Kidney tubule cell (primary cell): ENCODE data around the gene NOX4.
"Not testable (repeated sequence)": the region's sequence is repeated elsewhere in the genome, so short reads cannot be mapped to it uniquely, and the experiment has no call there.

Experiments
- DNase-seq: peaks from one replicate; pipeline ENCODE4 v3.0.0-alpha.2; 2018; ENCODE audit warnings: low spot score

The NOX4 gene

DNA sequence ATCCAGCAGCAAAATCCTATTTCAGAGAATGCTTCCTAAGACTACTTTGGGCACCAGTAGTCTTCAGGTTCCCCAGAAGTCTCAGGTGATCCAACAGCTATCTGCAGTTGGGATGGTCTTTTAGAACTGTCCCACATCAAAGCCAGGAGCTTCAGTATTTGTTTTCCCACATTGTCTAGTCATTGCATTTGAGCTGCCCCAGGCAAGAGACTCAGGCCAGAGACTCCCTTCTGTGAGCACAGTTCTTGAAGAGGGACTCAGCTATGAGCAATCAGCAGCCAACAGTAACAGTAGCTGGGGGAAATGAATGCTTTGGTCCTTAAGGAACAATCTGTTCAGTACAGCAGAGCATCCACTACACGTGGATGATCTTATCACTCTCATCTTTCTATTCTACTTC lies 188.1 kb downstream of the NOX4 start:
- not testable (repeated sequence) for DNase-seq

DNA sequence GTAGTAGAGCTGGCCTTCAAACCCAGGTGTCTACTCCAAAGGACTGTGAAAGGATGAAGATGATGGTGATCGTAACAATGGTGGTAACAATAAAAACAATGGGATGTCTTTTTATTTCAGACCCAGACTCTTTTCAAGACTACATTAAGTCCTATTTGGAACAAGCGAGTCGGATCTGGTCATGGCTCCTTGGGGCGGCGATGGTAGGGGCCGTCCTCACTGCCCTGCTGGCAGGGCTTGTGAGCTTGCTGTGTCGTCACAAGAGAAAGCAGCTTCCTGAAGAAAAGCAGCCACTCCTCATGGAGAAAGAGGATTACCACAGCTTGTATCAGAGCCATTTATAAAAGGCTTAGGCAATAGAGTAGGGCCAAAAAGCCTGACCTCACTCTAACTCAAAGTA lies 196.2 kb downstream of the NOX4 start:
- DNase-seq, result not testable (repeated sequence)

DNA sequence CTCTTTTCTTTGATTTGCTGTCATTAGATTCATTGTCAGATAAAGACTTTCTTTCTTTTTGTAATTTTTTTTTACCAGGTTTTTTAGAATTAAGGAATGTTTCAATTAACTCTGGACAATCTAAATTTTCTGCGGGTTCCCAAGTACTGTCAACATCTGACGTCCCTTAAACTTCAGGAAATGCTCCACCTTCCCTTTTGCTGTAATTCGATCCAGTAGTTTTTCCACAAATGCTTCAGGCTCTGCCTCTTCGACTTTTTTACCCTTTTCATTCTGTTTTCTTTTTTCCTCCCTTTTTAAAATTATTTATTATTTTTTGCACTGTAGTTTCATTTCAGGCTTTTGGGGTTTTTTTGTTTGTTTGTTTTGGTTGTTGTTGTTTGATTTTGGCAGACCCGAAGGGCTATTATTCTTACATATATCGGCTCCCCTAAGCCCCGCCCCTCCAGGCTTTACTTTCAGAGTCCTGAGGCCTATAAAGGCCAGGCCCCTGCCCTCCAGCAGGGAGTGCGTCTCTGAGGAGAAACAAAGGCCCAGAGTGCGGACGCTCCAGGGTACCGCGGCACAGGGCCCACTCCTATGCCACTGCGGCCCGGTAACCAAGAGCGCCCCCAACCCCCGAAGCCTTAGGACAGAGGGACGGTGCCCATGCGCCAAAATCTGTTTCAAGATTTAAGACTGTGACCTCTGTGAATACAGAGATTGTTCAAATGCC lies 197.1 kb downstream of the NOX4 start:
- no peak for DNase-seq

DNA sequence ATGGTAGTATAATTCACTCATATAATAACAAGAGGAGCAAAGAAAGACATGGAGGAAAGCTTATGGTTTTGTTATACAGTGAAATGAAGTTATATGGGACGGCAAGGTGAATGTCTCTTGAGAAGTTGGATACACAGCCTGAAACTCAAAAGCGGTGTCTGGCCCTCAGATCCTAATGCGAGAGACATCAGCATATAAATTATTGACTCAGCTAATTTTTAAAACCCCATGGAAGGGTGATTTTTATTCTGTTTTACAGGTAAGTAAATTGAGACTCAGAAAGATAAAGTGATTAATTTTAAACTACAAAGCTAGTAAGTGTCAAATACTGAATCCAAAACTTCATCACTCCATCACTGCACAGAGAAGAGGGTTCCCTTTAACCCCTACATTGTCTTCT lies 203.2 kb downstream of the NOX4 start:
- not testable (repeated sequence) for DNase-seq

DNA sequence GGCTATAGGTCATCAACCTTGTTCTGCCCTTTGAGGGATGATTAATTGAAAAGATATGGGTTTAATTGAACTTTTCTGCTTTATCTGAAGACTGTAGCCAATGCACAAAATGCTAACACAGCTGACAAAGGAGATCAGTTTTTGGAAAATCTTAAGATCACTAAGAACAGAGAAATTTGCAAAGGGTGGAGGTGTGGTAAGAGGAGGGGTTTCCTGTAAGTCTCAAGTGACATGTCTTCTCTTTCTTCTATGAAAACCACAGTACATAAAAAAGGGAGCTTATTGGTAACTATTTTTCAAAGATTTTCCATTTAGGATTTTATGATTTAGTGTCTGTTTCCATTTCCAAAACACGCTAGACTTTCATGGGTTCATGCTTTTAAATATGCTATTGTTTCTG lies 204.6 kb downstream of the NOX4 start:
- not testable (repeated sequence) for DNase-seq

DNA sequence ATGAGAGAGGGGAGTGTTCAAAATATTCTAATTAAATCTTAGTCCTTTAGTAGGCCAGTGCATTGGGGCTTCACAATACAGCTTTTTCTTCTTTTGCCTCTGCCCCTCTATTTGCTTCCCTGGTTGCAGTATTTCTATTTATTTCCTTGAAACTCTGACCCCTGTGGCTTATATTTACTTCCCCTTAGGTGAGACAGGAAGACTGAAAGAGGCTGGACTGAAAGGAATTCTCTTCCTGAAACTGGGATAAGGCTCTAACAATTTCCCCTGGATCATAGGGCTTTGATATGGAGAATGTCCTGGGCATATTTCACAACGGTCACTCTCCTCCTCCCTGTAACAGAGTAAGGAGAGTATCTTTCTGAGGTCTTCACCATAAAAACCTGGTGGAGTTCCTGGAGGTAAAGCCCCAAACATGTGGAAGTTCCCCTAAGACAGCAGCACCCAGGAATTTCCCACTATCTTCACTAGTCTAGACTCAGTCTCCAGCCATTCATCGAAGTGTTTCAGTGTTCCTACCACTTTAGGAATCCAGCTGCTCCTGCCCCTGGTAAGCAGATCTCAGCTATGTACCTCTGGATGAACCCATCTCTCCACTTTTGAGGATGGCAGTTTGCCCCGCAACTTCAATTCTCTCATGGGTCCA lies 210.0 kb downstream of the NOX4 start:
- peak; percentile 2 for DNase-seq

DNA sequence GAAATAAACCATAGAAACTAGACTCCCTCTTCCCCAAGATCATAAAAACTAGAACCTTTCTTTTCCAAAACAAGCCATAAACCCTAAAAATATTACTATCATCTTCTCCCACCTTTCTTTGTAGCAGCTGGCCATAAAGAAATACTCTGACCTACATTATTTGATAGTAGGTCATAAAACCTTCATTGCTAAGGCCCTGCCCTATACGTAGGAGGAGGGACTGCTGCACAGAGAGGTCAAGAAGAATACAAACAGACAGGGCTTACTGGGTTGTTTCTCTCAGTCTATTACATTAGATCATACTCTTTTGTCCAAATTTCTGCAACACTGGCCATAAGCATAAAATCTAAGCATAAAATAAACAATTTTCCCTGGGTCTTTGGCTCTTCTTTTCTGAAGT lies 212.0 kb downstream of the NOX4 start:
- DNase-seq, result no peak

DNA sequence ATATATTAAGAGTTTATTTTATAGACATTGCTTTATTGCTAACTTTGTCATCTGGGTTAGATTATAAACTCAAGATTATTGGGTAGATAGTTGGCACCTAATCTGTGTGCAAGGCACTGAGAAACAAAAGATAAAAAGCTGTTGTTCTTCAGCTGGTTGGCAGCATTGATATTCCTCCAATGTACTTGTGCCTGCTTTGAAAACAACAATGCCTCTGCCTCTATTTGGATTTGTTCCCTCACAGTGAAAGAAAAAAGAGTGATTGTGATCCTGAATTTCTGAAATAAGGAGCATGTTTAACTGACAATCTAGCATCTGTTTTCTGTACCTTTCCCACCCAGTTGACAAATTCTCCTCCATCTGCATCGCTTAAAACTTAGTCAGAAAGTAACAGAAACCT lies 215.2 kb downstream of the NOX4 start:
- DNase-seq, result no peak
